H9 (cell line): ENCODE results near the gene WDFY1. TPM values are rescaled to one million over a fixed set of nuclear protein-coding genes. Genes with fewer than 3 reads are reported as not detected.

ENCODE experiments used
- DNase-seq: peaks from one replicate; pipeline ENCODE4 v3.0.0-alpha.2; 2017
- H2AFZ ChIP-seq: one replicate; pipeline ENCODE4 v1.6.1; 2013; ENCODE audit warnings: mild to moderate bottlenecking, low read length, control low read depth, moderate library complexity
- H2AK5ac ChIP-seq: 2 replicates; pipeline ENCODE4 v1.6.1; 2013; ENCODE audit warnings: low read length, control low read depth, mixed read lengths; ENCODE audit not compliant: insufficient read length
- H2BK120ac ChIP-seq: one replicate; pipeline ENCODE4 v1.6.1; 2013; ENCODE audit warnings: low read depth, mild to moderate bottlenecking, low read length, control low read depth, inconsistent platforms; ENCODE audit not compliant: poor library complexity, severe bottlenecking
- H2BK12ac ChIP-seq: 2 replicates; pipeline ENCODE4 v1.6.1; 2013; ENCODE audit warnings: low read length, control low read depth, mixed read lengths, low read depth; ENCODE audit not compliant: insufficient read length
- H2BK15ac ChIP-seq: 2 replicates; pipeline ENCODE4 v1.6.1; 2013; ENCODE audit warnings: low read depth, low read length, control low read depth
- H2BK20ac ChIP-seq: one replicate; pipeline ENCODE4 v1.6.1; 2013; ENCODE audit warnings: low read depth, mild to moderate bottlenecking, low read length, control low read depth, inconsistent platforms; ENCODE audit not compliant: poor library complexity, severe bottlenecking
- H2BK5ac ChIP-seq: 2 replicates; pipeline ENCODE4 v1.6.1; 2013; ENCODE audit warnings: low read length, control low read depth, mixed read lengths; ENCODE audit not compliant: insufficient read length
- H3K14ac ChIP-seq: 2 replicates; pipeline ENCODE4 v1.6.1; 2013; ENCODE audit warnings: low read length, control low read depth; ENCODE audit not compliant: insufficient read depth
- H3K18ac ChIP-seq: 2 replicates; pipeline ENCODE4 v1.6.1; 2013; ENCODE audit warnings: low read depth, mild to moderate bottlenecking, mixed read lengths, low read length, control low read depth; ENCODE audit not compliant: insufficient read length
- H3K23ac ChIP-seq: 2 replicates; pipeline ENCODE4 v1.6.1; 2013; ENCODE audit warnings: low read length, control low read depth, mixed read lengths, low read depth; ENCODE audit not compliant: insufficient read length
- H3K23me2 ChIP-seq: 2 replicates; pipeline ENCODE4 v1.6.1; 2013; ENCODE audit warnings: low read depth, mild to moderate bottlenecking, mixed read lengths, low read length, control low read depth; ENCODE audit not compliant: insufficient read length, poor library complexity, severe bottlenecking
- H3K27ac ChIP-seq: 2 replicates; pipeline ENCODE4 v1.5.1; 2013; ENCODE audit warnings: low read length, control low read depth, mixed read lengths, low read depth; ENCODE audit not compliant: insufficient read length
- H3K27me3 ChIP-seq: 2 replicates; pipeline ENCODE4 v1.6.1; 2013; ENCODE audit warnings: low read length, control low read depth, inconsistent platforms; ENCODE audit not compliant: insufficient read depth
- H3K4ac ChIP-seq: 2 replicates; pipeline ENCODE4 v1.6.1; 2013; ENCODE audit warnings: low read depth, mild to moderate bottlenecking, control low read depth, inconsistent platforms, low read length, moderate library complexity
- H3K4me1 ChIP-seq: 2 replicates; pipeline ENCODE4 v1.6.1; 2013; ENCODE audit warnings: low read length, control low read depth, inconsistent platforms; ENCODE audit not compliant: insufficient read depth
- H3K4me2 ChIP-seq: 2 replicates; pipeline ENCODE4 v1.6.1; 2013; ENCODE audit warnings: low read length, control low read depth, mixed read lengths; ENCODE audit not compliant: insufficient read length, insufficient read depth
- H3K56ac ChIP-seq: 2 replicates; pipeline ENCODE4 v1.6.1; 2013; ENCODE audit warnings: low read depth, mild to moderate bottlenecking, mixed read lengths, low read length, control low read depth; ENCODE audit not compliant: insufficient read length
- H3K79me1 ChIP-seq: 2 replicates; pipeline ENCODE4 v1.6.1; 2013; ENCODE audit warnings: low read depth, mild to moderate bottlenecking, moderate library complexity, low read length, control low read depth, inconsistent platforms; ENCODE audit not compliant: insufficient read depth, poor library complexity, severe bottlenecking
- H3K79me2 ChIP-seq: 2 replicates; pipeline ENCODE4 v1.6.1; 2013; ENCODE audit warnings: low read length, control low read depth, inconsistent platforms; ENCODE audit not compliant: insufficient read depth
- H3K9ac ChIP-seq: 2 replicates; pipeline ENCODE4 v1.6.1; 2013; ENCODE audit warnings: low read length, control low read depth, mixed read lengths; ENCODE audit not compliant: insufficient read length; ENCODE audit errors: extremely low read depth
- H3K9me3 ChIP-seq: one replicate; pipeline ENCODE4 v1.6.1; 2013; ENCODE audit warnings: low read depth, low read length, inconsistent platforms; ENCODE audit not compliant: control insufficient read depth
- H3T11ph ChIP-seq: one replicate; pipeline ENCODE4 v1.6.1; 2013; ENCODE audit warnings: mild to moderate bottlenecking, low read length, control low read depth, inconsistent platforms
- H4K20me1 ChIP-seq: one replicate; pipeline ENCODE4 v1.6.1; 2013; ENCODE audit not compliant: control insufficient read depth, insufficient read length, insufficient read depth
- H4K5ac ChIP-seq: 2 replicates; pipeline ENCODE4 v1.6.1; 2013; ENCODE audit warnings: low read depth, mild to moderate bottlenecking, mixed read lengths, low read length, control low read depth; ENCODE audit not compliant: insufficient read length
- H4K8ac ChIP-seq: replicated peaks from 2 replicates; pipeline ENCODE4 v1.6.1; 2013; ENCODE audit warnings: low read length, control low read depth, mixed read lengths, low read depth; ENCODE audit not compliant: insufficient read length
- H4K91ac ChIP-seq: 2 replicates; pipeline ENCODE4 v1.6.1; 2013; ENCODE audit warnings: low read depth, mild to moderate bottlenecking, moderate library complexity, mixed read lengths, low read length, control low read depth; ENCODE audit not compliant: insufficient read length
- H3K27ac Mint-ChIP-seq, 3 experiments: 2 replicates in 2 of 3; 3 replicates in 1 of 3; pipeline ENCODE4 v1.8.0; 2020 to 2021; ENCODE audit warnings: mixed read lengths in 3 of 3, mild to moderate bottlenecking in 1 of 3, moderate library complexity in 1 of 3
- H3K27me3 Mint-ChIP-seq: 2 replicates; pipeline ENCODE4 v1.8.0; 2021; ENCODE audit warnings: low read depth, mild to moderate bottlenecking, moderate library complexity, mixed read lengths
- H3K36me3 Mint-ChIP-seq, 3 experiments: 2 replicates in 2 of 3; 3 replicates in 1 of 3; pipeline ENCODE4 v1.8.0; 2020 to 2021; ENCODE audit warnings: low read depth in 3 of 3, mixed read lengths in 3 of 3; ENCODE audit not compliant: insufficient read depth in 1 of 3
- H3K4me1 Mint-ChIP-seq, 2 experiments: 2 replicates each; pipeline ENCODE4 v1.8.0; 2020; ENCODE audit warnings: mixed read lengths in 2 of 2
- H3K4me3 Mint-ChIP-seq, 2 experiments: 2 replicates in 1 of 2; 3 replicates in 1 of 2; pipeline ENCODE4 v1.8.0; 2020 to 2021; ENCODE audit warnings: mild to moderate bottlenecking in 2 of 2, mixed read lengths in 2 of 2, moderate library complexity in 1 of 2
- H3K9me3 Mint-ChIP-seq, 2 experiments: 2 replicates in 1 of 2; 3 replicates in 1 of 2; pipeline ENCODE4 v1.8.0; 2020; ENCODE audit warnings: mild to moderate bottlenecking in 2 of 2, mixed read lengths in 2 of 2, moderate library complexity in 1 of 2
- WGBS: extraction: QIAGEN DNeasy Blood & Tissue Kit; methylation state at CpG from one replicate; pipeline ENCODE4 v1.1.7; 2013; ENCODE audit warnings: missing lambda C conversion rate, low lambda C conversion rate, mixed read lengths; ENCODE audit not compliant: insufficient read length; ENCODE audit errors: extremely low coverage; 5-methylcytosine and 5-hydroxymethylcytosine counted together
- long read RNA-seq: library from polyadenylated mRNA; unstranded; transcript quantifications from one replicate; pipeline ENCODE4 v2.0.0, GENCODE V29; 2020
- total RNA-seq: library from RNA; stranded (reverse); gene quantifications from 2 replicates; pipeline ENCODE4 v1.2.1, GENCODE V29; 2021
- TF ChIP-seq, protein P1 (sequence below): fragments of 200-600 bp; sonication (generic); conservative IDR thresholded peaks from 3 replicates; pipeline ENCODE4 v1.8.0; 2021; ENCODE audit warnings: antibody characterized with exemption, mild to moderate bottlenecking

The WDFY1 gene, protein sequence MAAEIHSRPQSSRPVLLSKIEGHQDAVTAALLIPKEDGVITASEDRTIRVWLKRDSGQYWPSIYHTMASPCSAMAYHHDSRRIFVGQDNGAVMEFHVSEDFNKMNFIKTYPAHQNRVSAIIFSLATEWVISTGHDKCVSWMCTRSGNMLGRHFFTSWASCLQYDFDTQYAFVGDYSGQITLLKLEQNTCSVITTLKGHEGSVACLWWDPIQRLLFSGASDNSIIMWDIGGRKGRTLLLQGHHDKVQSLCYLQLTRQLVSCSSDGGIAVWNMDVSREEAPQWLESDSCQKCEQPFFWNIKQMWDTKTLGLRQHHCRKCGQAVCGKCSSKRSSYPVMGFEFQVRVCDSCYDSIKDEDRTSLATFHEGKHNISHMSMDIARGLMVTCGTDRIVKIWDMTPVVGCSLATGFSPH
- total RNA-seq = 54.1 and 55.7 TPM in 2 replicates
- long read RNA-seq, full-length matches to known transcripts = 419 of 466 reads
- long read RNA-seq, partial matches to known transcripts = 8 of 466 reads
- long read RNA-seq, other reads (novel, unspliced or antisense) = 39 of 466 reads

DNA sequence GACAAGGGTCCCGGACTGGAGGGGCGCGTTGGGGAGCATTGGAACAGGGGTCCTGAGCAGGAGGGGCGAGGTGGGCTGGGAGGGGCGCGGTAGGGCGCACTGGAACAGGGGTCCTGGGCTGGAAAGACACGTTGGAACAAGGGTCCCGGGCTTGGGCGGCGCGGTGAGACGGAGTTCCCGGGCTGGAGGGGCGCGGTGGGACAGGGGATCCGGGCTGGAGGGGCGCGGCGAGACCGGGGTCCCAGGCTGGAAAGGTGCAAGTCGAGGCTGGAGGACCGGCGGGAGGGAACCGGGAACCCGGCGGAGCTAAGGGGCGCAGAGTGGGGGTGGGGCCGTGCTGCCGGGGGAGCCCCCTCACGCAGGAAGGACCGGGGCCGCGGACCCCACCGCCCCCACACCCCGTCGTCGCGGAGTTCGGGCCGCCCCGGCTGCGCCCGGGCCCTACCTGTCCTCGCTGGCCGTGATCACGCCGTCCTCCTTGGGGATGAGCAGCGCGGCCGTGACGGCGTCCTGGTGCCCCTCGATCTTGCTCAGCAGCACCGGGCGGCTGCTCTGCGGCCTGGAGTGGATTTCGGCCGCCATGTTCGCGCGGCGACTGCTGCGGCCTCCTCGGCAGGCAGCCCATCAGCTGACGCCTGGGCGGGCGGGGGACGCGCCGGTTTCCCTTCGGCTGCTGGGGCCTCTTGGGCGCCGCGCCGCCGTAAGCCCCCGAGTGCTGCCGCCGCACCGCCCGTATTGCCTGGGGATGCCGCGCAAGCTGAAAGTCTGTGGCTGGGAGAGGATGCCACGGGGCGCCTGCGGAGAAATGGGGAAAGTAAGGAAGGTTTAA is at the start of gene WDFY1:
Gene WDFY1 (minus strand): TSS at position 633 of the 829 bp plus-strand sequence. CDS start 51 bp downstream, at position 582.
- Histone ChIP-seq H3K9me3 (no peaks in the 10 kb centered on the region), H3K79me1 (peaks cover 7% of the 10 kb centered on the region), H2AFZ (no peak within 1 kb of the TSS), H4K20me1 (no peaks in the 10 kb centered on the region), H2BK5ac (no peak within 1 kb of the TSS), H2BK20ac (no peak within 1 kb of the TSS), H4K91ac (no peak within 1 kb of the TSS), H3K23me2 (peaks cover 2% of the 10 kb centered on the region), H2BK15ac (no peak within 1 kb of the TSS), H4K8ac (no peak within 1 kb of the TSS), H3K27ac (no peak within 1 kb of the TSS), H2BK120ac (no peak within 1 kb of the TSS), H2BK12ac (no peak within 1 kb of the TSS), H3K27me3 (no peaks in the 10 kb centered on the region), H3K14ac (peak within 1 kb of the TSS; percentile 96), H3K4me1 (peaks cover 9% of the 10 kb centered on the region), H3T11ph (no peak within 1 kb of the TSS), H3K4me2 (peak within 1 kb of the TSS; percentile 60), H4K5ac (no peak within 1 kb of the TSS), H3K79me2 (peaks cover 18% of the 10 kb centered on the region; the same call in 1 of the 2 replicates), H3K18ac (peak within 1 kb of the TSS; percentile 91), H3K23ac (no peak within 1 kb of the TSS), H3K9ac (peak within 1 kb of the TSS; percentile 88), H2AK5ac (no peak within 1 kb of the TSS), H3K4ac (no peak within 1 kb of the TSS), H3K56ac (no peak within 1 kb of the TSS)
- H3K9me3 Mint-ChIP-seq = no peaks in the 10 kb centered on the region; a peak in 1 of 5 replicates
- peaks cover 8 to 13% (median 10%) of the 10 kb centered on the region in 3 experiments for H3K36me3 Mint-ChIP-seq
- DNase-seq = peak; percentile 90
- peak within 1 kb of the TSS; percentile 97 to 99 for H3K4me3 Mint-ChIP-seq
- H3K27me3 Mint-ChIP-seq = peaks cover 2% of the 10 kb centered on the region
- peak within 1 kb of the TSS in 2 of 3 experiments; percentile 81 to 98; a peak in 4 of 7 replicates for H3K27ac Mint-ChIP-seq
- TF ChIP-seq, protein P1, sequence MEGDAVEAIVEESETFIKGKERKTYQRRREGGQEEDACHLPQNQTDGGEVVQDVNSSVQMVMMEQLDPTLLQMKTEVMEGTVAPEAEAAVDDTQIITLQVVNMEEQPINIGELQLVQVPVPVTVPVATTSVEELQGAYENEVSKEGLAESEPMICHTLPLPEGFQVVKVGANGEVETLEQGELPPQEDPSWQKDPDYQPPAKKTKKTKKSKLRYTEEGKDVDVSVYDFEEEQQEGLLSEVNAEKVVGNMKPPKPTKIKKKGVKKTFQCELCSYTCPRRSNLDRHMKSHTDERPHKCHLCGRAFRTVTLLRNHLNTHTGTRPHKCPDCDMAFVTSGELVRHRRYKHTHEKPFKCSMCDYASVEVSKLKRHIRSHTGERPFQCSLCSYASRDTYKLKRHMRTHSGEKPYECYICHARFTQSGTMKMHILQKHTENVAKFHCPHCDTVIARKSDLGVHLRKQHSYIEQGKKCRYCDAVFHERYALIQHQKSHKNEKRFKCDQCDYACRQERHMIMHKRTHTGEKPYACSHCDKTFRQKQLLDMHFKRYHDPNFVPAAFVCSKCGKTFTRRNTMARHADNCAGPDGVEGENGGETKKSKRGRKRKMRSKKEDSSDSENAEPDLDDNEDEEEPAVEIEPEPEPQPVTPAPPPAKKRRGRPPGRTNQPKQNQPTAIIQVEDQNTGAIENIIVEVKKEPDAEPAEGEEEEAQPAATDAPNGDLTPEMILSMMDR = no peak
- no CpG with 5 or more reads among the region's 87 CpGs for whole genome bisulfite sequencing
- H3K4me1 Mint-ChIP-seq = peaks cover 36 to 41% of the 10 kb centered on the region in 2 experiments
